T-cell (primary cell): ENCODE data around the gene UROS. TPM values are rescaled to one million over a fixed set of nuclear protein-coding genes. Genes with fewer than 3 reads are reported as not detected.
A peak's percentile ranks its signal among the peaks of the same experiment; 100 is the strongest.

Experiments
- ATAC-seq, 4 experiments: fragments of 200-7000 bp in 3 of 4; fragments of 150-1000 bp in 1 of 4; cut with Tn5 transposase; replicated peaks in 1 of 4; 1 replicate in 3 of 4; 2 replicates in 1 of 4; pipeline ENCODE4 v1.10.0; 2021; ENCODE audit warnings: moderate library complexity in 3 of 4, mild to moderate bottlenecking in 2 of 4, moderate number of reproducible peaks in 1 of 4
- CTCF ChIA-PET, 2 donors: fragments of 300-600 bp; sonication (Branson Sonifier 250); formaldehyde crosslinking; loops; one replicate each; lab custom pipeline; 2022; ENCODE audit warnings: antibody characterized with exemption in 2 of 2; lab: Charles Lee
- POLR2A ChIA-PET, 2 donors: fragments of 300-600 bp; sonication (Branson Sonifier 250); formaldehyde crosslinking; loops; one replicate each; lab custom pipeline; 2022; ENCODE audit warnings: antibody characterized with exemption in 2 of 2; lab: Charles Lee
- DNase-seq, 35 experiments: peaks; one replicate each; pipeline versions ENCODE4 v3.0.0 to v3.0.0-alpha.2; 2013 to 2023
- H3K27ac ChIP-seq: one replicate; pipeline ENCODE4 v1.5.1; 2013; ENCODE audit warnings: low read length
- H3K27me3 ChIP-seq, 2 experiments: replicated peaks in 1 of 2; 1 replicate in 1 of 2; 2 replicates in 1 of 2; pipeline versions ENCODE4 v1.6.1 to v1.7.0; 2013; ENCODE audit warnings: low read length in 1 of 2, mixed read lengths in 1 of 2; ENCODE audit not compliant: control insufficient read depth in 2 of 2, insufficient read depth in 2 of 2; ENCODE audit errors: extremely low read depth in 1 of 2
- H3K36me3 ChIP-seq, 2 donors: 1 replicate in 1 of 2; 2 replicates in 1 of 2; pipeline versions ENCODE4 v1.6.1 to v1.7.0; 2013; ENCODE audit warnings: low read length in 1 of 2; ENCODE audit not compliant: control insufficient read depth in 2 of 2, insufficient read depth in 1 of 2; ENCODE audit errors: extremely low read depth in 1 of 2
- H3K4me1 ChIP-seq, 2 experiments: 1 replicate in 1 of 2; 2 replicates in 1 of 2; pipeline versions ENCODE4 v1.6.1 to v1.7.0; 2013; ENCODE audit warnings: low read length in 2 of 2, mixed read lengths in 1 of 2; ENCODE audit not compliant: insufficient read depth in 2 of 2, control insufficient read depth in 1 of 2; ENCODE audit errors: extremely low read depth in 1 of 2
- H3K4me3 ChIP-seq, 2 donors: 1 replicate in 1 of 2; 2 replicates in 1 of 2; pipeline versions ENCODE4 v1.5.1 to v1.7.0; 2013; ENCODE audit warnings: mild to moderate bottlenecking in 2 of 2, low read length in 1 of 2, moderate library complexity in 1 of 2; ENCODE audit not compliant: control insufficient read depth in 1 of 2; ENCODE audit errors: extremely low read depth in 1 of 2
- H3K9me3 ChIP-seq: 2 replicates; pipeline ENCODE4 v1.7.0; 2013
- H3K27ac Mint-ChIP-seq, 2 donors: one replicate each; pipeline ENCODE4 v1.8.0; 2020 to 2021; ENCODE audit warnings: mild to moderate bottlenecking in 2 of 2, mixed read lengths in 2 of 2
- H3K27me3 Mint-ChIP-seq, 2 donors: one replicate each; pipeline ENCODE4 v1.8.0; 2021 to 2022; ENCODE audit warnings: mixed read lengths in 2 of 2
- H3K36me3 Mint-ChIP-seq: one replicate; pipeline ENCODE4 v1.8.0; 2021; ENCODE audit warnings: mixed read lengths
- H3K4me1 Mint-ChIP-seq, 3 donors: one replicate each; pipeline ENCODE4 v1.8.0; 2020 to 2022; ENCODE audit warnings: mixed read lengths in 3 of 3, mild to moderate bottlenecking in 1 of 3
- H3K4me3 Mint-ChIP-seq, 3 donors: one replicate each; pipeline ENCODE4 v1.8.0; 2020 to 2022; ENCODE audit warnings: mild to moderate bottlenecking in 3 of 3, mixed read lengths in 3 of 3, moderate library complexity in 3 of 3
- H3K9me3 Mint-ChIP-seq, 3 donors: one replicate each; pipeline ENCODE4 v1.8.0; 2020 to 2022; ENCODE audit warnings: mixed read lengths in 3 of 3
- WGBS: methylation state at CpG from one replicate; pipeline ENCODE4 v1.1.5; 2013; ENCODE audit warnings: missing lambda C conversion rate; ENCODE audit not compliant: insufficient coverage; 5-methylcytosine and 5-hydroxymethylcytosine counted together
- total RNA-seq, 35 experiments: library from RNA in 6 of 35; stranded (reverse) in 6 of 35; fragments of 120-200 nt in 1 of 35; gene quantifications; one replicate each; pipeline versions ENCODE4 v1.2.1 to v1.2.4 and lab custom pipeline; 2013 to 2026

The UROS gene
- total RNA-seq, 5 donors from 2014 or later (not counting 1 experiment from before 2014, with no cell fraction given), result 28.9 to 39.2 (median 35.5) TPM

DNA sequence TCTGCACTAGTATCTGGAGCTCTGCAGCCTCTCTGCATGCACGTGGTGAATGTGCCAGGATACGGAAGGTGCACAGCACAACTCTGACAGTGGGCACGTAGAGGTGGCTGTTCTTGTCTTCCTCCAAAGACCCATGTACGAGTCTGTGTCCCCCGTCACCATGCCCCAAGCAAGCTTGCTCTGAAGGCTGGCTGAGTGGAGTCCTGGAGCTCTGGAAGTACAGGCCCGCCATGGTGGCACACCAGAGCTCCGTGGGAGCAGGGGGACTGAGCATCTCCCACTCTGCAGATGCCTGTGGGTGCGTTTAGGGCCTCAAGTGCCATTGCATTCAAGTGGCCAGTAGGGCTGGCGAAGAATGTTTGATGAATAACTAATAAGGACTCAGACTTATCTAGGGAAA lies 17.3 kb upstream of the UROS start:
- Mint-ChIP-seq H3K27me3 (no peaks in the 10 kb centered on the region), H3K4me3 (no peak overlapping the region)
- CTCF ChIA-PET, result no interaction called here

DNA sequence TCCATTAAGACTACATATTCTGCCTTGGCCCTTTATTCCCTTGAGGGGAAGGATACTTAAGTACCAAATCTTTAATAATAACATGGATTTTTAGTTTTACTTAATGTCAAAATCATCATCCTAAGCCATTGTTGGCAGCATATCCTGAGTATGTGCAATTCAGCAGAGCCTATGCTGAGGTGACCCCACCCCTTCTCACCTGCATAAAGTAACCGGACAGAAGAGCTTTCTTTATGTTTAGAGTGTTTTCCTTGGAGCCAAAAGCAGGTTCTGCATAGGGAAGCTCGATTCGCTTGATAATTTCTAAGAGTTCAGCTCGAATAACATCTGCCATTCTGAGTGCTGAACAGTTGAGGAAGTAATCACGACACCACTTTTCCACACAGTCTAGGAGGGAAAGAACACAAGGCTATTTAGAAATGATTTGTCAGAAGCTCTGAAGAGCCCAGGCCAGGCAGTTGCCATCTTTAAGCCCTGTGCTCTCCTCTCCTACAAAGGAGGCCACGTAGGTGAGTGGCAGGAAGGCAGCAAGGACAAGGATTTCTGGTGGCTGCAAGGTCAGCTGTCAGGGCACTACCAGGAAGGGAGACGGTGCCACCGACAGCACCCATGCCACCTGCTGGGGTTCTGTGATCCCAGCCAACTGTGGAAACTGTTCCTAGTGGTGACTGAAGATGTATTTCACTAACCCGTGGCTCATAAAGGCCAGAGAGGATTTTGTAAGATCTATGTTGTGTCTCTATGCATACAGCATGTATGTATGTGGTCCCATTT lies 15.9 kb upstream of the UROS start:
- Mint-ChIP-seq H3K4me1 (no peaks in the 10 kb centered on the region), H3K27ac (no peak overlapping the region), H3K9me3 (no peaks in the 10 kb centered on the region), H3K36me3 (peaks cover 35% of the 10 kb centered on the region), H3K27me3 (no peaks in the 10 kb centered on the region), H3K4me3 (no peak overlapping the region)
- no peak overlapping the region for H3K4me3 ChIP-seq
- no peak for ATAC-seq
- H3K27ac ChIP-seq, result no peak overlapping the region
- peaks cover 8 to 58% of the 10 kb centered on the region in 2 donors for H3K36me3 ChIP-seq
- H3K27me3 ChIP-seq, result no peaks in the 10 kb centered on the region
- no peaks in the 10 kb centered on the region for H3K9me3 ChIP-seq
- H3K4me1 ChIP-seq, result no peaks in the 10 kb centered on the region
- no peak for DNase-seq
- WGBS, result 100% methylated on average over 1 of the region's 9 CpGs
- ChIA-PET POLR2A (interaction anchor here in 1 of 2 donors (0.6 kb wide), 1 partner anchor 59 kb away, joined by 3 read pairs; no protein-coding TSS in a partner anchor), CTCF (no interaction called here)

More for the DNA sequence above, 17.3 kb upstream of the UROS start:
- H3K4me3 ChIP-seq, result no peak overlapping the region
- H3K27me3 ChIP-seq, result no peaks in the 10 kb centered on the region
- Mint-ChIP-seq H3K27ac (no peak overlapping the region), H3K36me3 (peaks cover 33% of the 10 kb centered on the region), H3K9me3 (no peaks in the 10 kb centered on the region), H3K4me1 (no peaks in the 10 kb centered on the region)
- ATAC-seq, result no peak
- no peaks in the 10 kb centered on the region for H3K4me1 ChIP-seq
- POLR2A ChIA-PET, result no interaction called here
- no peak overlapping the region for H3K27ac ChIP-seq
- WGBS, result 93% methylated on average over 7 of the region's 9 CpGs
- no peak for DNase-seq
- H3K9me3 ChIP-seq, result no peaks in the 10 kb centered on the region
- peaks cover 4 to 52% of the 10 kb centered on the region in 2 donors for H3K36me3 ChIP-seq

DNA sequence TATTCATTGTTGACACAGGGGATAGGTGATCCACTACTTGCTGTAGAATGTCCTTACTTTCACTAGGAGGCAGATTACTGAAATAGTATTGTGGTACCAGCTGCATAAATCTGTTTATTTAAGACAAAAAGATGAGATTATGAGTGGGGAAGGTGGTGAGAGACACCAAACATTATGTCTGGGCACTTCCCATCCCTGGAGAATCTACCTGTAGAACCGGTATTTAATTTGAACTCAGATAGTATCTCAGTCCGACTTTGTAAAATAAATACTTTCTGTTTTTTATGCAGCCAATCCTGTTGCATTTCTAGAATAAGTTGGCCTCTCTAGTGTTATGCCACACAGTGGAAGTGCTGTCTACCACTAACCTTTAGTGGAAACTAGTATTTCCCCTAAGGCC lies 13.7 kb upstream of the UROS start:
- no peaks in the 10 kb centered on the region for H3K9me3 ChIP-seq
- H3K4me3 ChIP-seq, result no peak overlapping the region
- Mint-ChIP-seq H3K4me3 (no peak overlapping the region), H3K4me1 (no peaks in the 10 kb centered on the region), H3K36me3 (peaks cover 42% of the 10 kb centered on the region), H3K27ac (no peak overlapping the region), H3K9me3 (no peaks in the 10 kb centered on the region), H3K27me3 (no peaks in the 10 kb centered on the region)
- ChIA-PET POLR2A (no interaction called here), CTCF (no interaction called here)
- no peaks in the 10 kb centered on the region for H3K4me1 ChIP-seq
- ATAC-seq (no peak), DNase-seq (no peak)
- WGBS, result no CpG with 5 or more reads among the region's 2 CpGs
- H3K27ac ChIP-seq, result no peak overlapping the region
- peaks cover 10 to 76% of the 10 kb centered on the region in 2 donors for H3K36me3 ChIP-seq
- no peaks in the 10 kb centered on the region for H3K27me3 ChIP-seq

DNA sequence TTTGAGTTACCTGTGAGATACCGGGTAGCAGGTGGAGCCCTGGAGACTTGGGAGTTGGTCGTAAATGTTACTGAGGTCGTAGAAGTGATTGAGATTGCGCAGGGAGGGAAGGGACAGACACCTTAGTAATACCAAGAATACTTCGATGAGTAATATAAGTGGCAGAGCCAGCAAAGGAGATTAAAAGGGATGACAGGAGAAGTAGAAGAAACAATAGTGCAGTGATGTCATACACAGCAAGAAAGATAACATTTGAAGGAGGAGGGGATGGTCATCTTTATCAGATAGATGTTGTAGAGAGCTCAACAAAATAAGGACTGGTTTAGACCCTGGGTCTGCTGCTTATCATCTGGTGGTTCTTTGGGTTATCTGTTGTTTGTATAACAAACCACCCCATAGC lies 5.3 kb upstream of the UROS start:
- peaks cover 7 to 59% of the 10 kb centered on the region in 2 donors for H3K36me3 ChIP-seq

DNA sequence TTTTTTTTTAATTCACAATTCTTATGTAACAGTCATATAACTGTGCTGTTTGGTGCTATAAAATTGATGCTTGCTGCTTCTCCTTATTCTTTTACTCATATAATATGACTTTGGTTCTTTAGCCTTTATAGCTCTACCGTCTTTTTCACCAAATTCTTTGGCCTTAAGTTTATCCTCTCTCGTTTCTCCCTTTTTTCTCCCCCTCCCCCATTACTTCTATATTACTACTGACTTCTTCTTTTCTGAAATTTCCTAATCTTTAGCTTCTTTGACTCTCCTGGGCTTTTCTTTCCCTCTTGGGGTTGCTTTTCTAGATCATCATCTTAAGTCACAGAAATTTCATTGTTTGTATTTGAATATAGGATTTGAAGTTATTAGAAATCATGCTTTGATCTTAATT lies 4.1 kb upstream of the UROS start:
- ChIA-PET CTCF (interaction anchor here (0.5 to 1.0 kb wide), 2 partner anchors 9 to 218 kb away, joined by 3 to 5 read pairs; no protein-coding TSS in a partner anchor), POLR2A (interaction anchor here in 1 of 2 donors (0.7 kb wide), 1 partner anchor 74 kb away, joined by 6 read pairs; no protein-coding TSS in a partner anchor)
- DNase-seq, result no peak
- Histone ChIP-seq H3K27ac (no peak overlapping the region), H3K36me3 (peaks cover 7 to 47% of the 10 kb centered on the region in 2 donors), H3K9me3 (no peaks in the 10 kb centered on the region), H3K4me3 (no peak overlapping the region), H3K4me1 (peaks cover 9 to 23% of the 10 kb centered on the region in 2 experiments), H3K27me3 (no peaks in the 10 kb centered on the region)
- H3K4me3 Mint-ChIP-seq, result no peak overlapping the region
- no peak overlapping the region for H3K27ac Mint-ChIP-seq
- H3K4me1 Mint-ChIP-seq, result peaks cover 6 to 19% (median 18%) of the 10 kb centered on the region in 3 donors
- WGBS, result 90% methylated on average over 2 of the region's 2 CpGs
- peaks cover 37% of the 10 kb centered on the region for H3K36me3 Mint-ChIP-seq
- ATAC-seq, result no peak
- no peaks in the 10 kb centered on the region for H3K27me3 Mint-ChIP-seq
- H3K9me3 Mint-ChIP-seq, result no peaks in the 10 kb centered on the region

More for the DNA sequence above, 5.3 kb upstream of the UROS start:
- no peak overlapping the region for H3K27ac Mint-ChIP-seq
- DNase-seq (no peak), ATAC-seq (no peak)
- H3K4me1 Mint-ChIP-seq, result peaks cover 6 to 16% (median 16%) of the 10 kb centered on the region in 3 donors
- Histone ChIP-seq H3K4me3 (no peak overlapping the region), H3K9me3 (no peaks in the 10 kb centered on the region), H3K27me3 (no peaks in the 10 kb centered on the region), H3K4me1 (peaks cover 8 to 18% of the 10 kb centered on the region in 2 experiments), H3K27ac (no peak overlapping the region)
- no peaks in the 10 kb centered on the region for H3K27me3 Mint-ChIP-seq
- no peaks in the 10 kb centered on the region for H3K9me3 Mint-ChIP-seq
- H3K4me3 Mint-ChIP-seq, result no peak overlapping the region
- POLR2A ChIA-PET, result interaction anchor here in 1 of 2 donors (0.5 kb wide), 1 partner anchor 11 kb away, joined by 6 read pairs; no protein-coding TSS in a partner anchor
- CTCF ChIA-PET, result no interaction called here
- peaks cover 37% of the 10 kb centered on the region for H3K36me3 Mint-ChIP-seq
- 64% methylated on average over 5 of the region's 5 CpGs for WGBS

DNA sequence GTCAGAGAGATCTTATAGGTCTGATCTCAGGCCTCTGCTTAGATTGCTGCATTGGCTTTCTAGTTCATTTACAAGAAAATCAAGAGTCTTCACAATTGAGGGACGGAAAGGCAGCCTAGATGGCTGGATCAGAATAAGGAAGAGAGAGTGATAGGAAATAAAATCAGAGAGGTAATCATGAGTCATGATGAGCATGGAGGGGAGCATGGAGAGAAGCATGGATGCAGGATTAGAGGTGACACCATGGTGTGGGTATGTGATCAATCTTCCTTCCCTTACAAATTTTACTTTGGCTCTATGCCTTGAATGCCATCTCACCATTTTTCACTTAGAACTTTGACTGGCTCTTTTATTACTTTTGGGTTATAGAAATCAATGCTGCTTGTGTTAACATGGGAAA lies 1.7 kb upstream of the UROS start:
- peaks cover 7 to 31% of the 10 kb centered on the region in 2 donors for H3K36me3 ChIP-seq
- DNase-seq, result no peak
- POLR2A ChIA-PET, result no interaction called here
- no peaks in the 10 kb centered on the region for H3K27me3 Mint-ChIP-seq
- no peaks in the 10 kb centered on the region for H3K27me3 ChIP-seq
- CTCF ChIA-PET, result no interaction called here
- peaks cover 18 to 30% of the 10 kb centered on the region in 2 experiments for H3K4me1 ChIP-seq
- peaks cover 26% of the 10 kb centered on the region for H3K36me3 Mint-ChIP-seq
- H3K4me3 Mint-ChIP-seq, result no peak overlapping the region
- no peak overlapping the region for H3K27ac ChIP-seq
- peak overlapping the region in 1 of 2 donors; percentile 10 for H3K4me3 ChIP-seq
- H3K4me1 Mint-ChIP-seq, result peaks cover 21 to 38% (median 34%) of the 10 kb centered on the region in 3 donors
- 60% methylated on average over 1 of the region's 1 CpG for WGBS
- H3K27ac Mint-ChIP-seq, result no peak overlapping the region
- H3K9me3 ChIP-seq, result no peaks in the 10 kb centered on the region
- H3K9me3 Mint-ChIP-seq, result no peaks in the 10 kb centered on the region
- ATAC-seq, result no peak
